ENCODE measurements around the gene PAOX. TPM values are rescaled to one million over a fixed set of nuclear protein-coding genes. Genes with fewer than 3 reads are reported as not detected.

Gene PAOX
- total and polyA plus RNA-seq, 9 of the 15 experiments (the other 6 are each of a cell fraction or from before 2014, with no cell fraction given) = 0.80 to 6.4 (median 2.6) TPM

GRCh38 chr10:133353988-133354605 is 25.0 kb upstream of the PAOX start:
- H3K9me1 ChIP-seq (ENCODE audit: control insufficient read depth, insufficient read depth, low read length) = no peaks in the 10 kb centered on the region
- no peak for TF ChIP-seq GTF2A2 (tag; IDR thresholded peaks at IDR 0.05)
- no peak for TF ChIP-seq ZNF253 (CRISPR knock-in tag; conservative IDR thresholded peaks at IDR 0.05)
- no peak for TF ChIP-seq ZNF124 (CRISPR knock-in tag; IDR thresholded peaks at IDR 0.05)
- peak; percentile 38; the same call in 1 of the 2 replicates for TF ChIP-seq RBFOX2 (IDR thresholded peaks at IDR 0.05; ENCODE audit: low read depth, low read length)
- TF ChIP-seq FOXK1 (CRISPR knock-in tag; IDR thresholded peaks at IDR 0.05; ENCODE audit: borderline replicate concordance) = no peak
- no peak for DNase-seq (ENCODE audit: extremely low read depth in 1 of 4, low spot score in 3 of 4)
- no peak overlapping the region for H2AFZ ChIP-seq (ENCODE audit: low read depth, low read length)
- H3K4me1 ChIP-seq (replicated peaks in 1 of 2; ENCODE audit: control insufficient read depth in 2 of 2, insufficient read depth in 2 of 2, low read length in 2 of 2) = peaks cover 0 to 72% of the 10 kb centered on the region in 2 experiments; a peak in 3 of 5 replicates
- no peak overlapping the region for H3K4me3 ChIP-seq
- peaks cover 12% of the 10 kb centered on the region; the same call in 1 of the 3 replicates for H3K36me3 ChIP-seq (ENCODE audit: control insufficient read depth, insufficient read depth, low read length)
- no peak for ATAC-seq
- no peak overlapping the region for H3K4me2 ChIP-seq (ENCODE audit: insufficient read depth, low read length)
- no TSS peak for BruUV-seq (replicated peaks)
- no peaks in the 10 kb centered on the region for H3K9me3 ChIP-seq (replicated peaks; ENCODE audit: control insufficient read depth, insufficient read depth, low read depth, low read length)
- peaks cover 12% of the 10 kb centered on the region for H3K79me2 ChIP-seq (ENCODE audit: control insufficient read depth, insufficient read depth, low read length)
- H3K27ac ChIP-seq (ENCODE audit: extremely low read depth, low read depth, low read length) = no peak overlapping the region
- ChIA-PET CTCF (ENCODE audit: low intra/inter-chr PET ratio) (no interaction called here), POLR2A (no interaction called here)
- in situ Hi-C loops (cut with MboI) = no loop called here
- no peaks in the 10 kb centered on the region; a peak in 1 of 5 replicates for H3K27me3 ChIP-seq (ENCODE audit: control insufficient read depth in 2 of 2, insufficient read depth in 2 of 2, low read length in 2 of 2)
- H3K9ac ChIP-seq (ENCODE audit: insufficient read depth in 1 of 2, low read depth in 2 of 2, low read length in 2 of 2) = no peak overlapping the region
- 59% methylated on average over 13 of the region's 16 CpGs for WGBS (ENCODE audit: insufficient coverage, low coverage, missing lambda C conversion rate)
- no peaks in the 10 kb centered on the region for H4K20me1 ChIP-seq (replicated peaks; ENCODE audit: control insufficient read depth, insufficient read depth, low read length)
- FAIRE-seq = no peak
- intact Hi-C loops (cut with micrococcal nuclease) = no loop called here

All from K562 (cell line).